Suprapubic skin (tissue), 4 donors: ENCODE measurements around the gene CTNNA3. TPM values are rescaled to one million over a fixed set of nuclear protein-coding genes. Genes with fewer than 3 reads are reported as not detected.

Source experiments
- DNase-seq, 2 donors: peaks; one replicate each; pipeline ENCODE4 v3.0.0-alpha.2; 2019; ENCODE audit warnings: low spot score in 2 of 2
- H3K27ac ChIP-seq: fragments of 200-600 bp; sonication (generic); one replicate; pipeline ENCODE4 v1.5.1; 2019
- H3K27me3 ChIP-seq: fragments of 200-600 bp; sonication (generic); one replicate; pipeline ENCODE4 v1.5.1; 2019
- H3K36me3 ChIP-seq: fragments of 200-600 bp; sonication (generic); one replicate; pipeline ENCODE4 v1.5.1; 2019
- H3K4me1 ChIP-seq: fragments of 200-600 bp; sonication (generic); one replicate; pipeline ENCODE4 v1.5.1; 2019
- H3K4me3 ChIP-seq: fragments of 200-600 bp; sonication (generic); one replicate; pipeline ENCODE4 v1.5.1; 2019; ENCODE audit warnings: mild to moderate bottlenecking
- H3K9me3 ChIP-seq: fragments of 200-600 bp; sonication (generic); one replicate; pipeline ENCODE4 v1.5.1; 2019
- CTCF ChIP-seq, 2 donors: fragments of 200-600 bp in 1 of 2; fragments of 450-650 bp in 1 of 2; sonication (generic) in 1 of 2; IDR thresholded peaks; one replicate each; pipeline ENCODE4 v1.5.1; 2016 to 2019; ENCODE audit warnings: antibody characterized with exemption in 2 of 2, mild to moderate bottlenecking in 1 of 2, moderate library complexity in 1 of 2
- EP300 ChIP-seq: sonication (generic); formaldehyde crosslinking; IDR thresholded peaks from one replicate; pipeline ENCODE4 v1.6.1; 2017; ENCODE audit warnings: antibody characterized with exemption
- POLR2A ChIP-seq, 2 donors: fragments of 450-650 bp; IDR thresholded peaks; one replicate each; pipeline ENCODE4 v1.6.1; 2017; ENCODE audit warnings: antibody characterized with exemption in 2 of 2, mild to moderate bottlenecking in 2 of 2, moderate library complexity in 2 of 2
- POLR2AphosphoS5 ChIP-seq, 3 donors: sonication (generic); formaldehyde crosslinking; IDR thresholded peaks; one replicate each; pipeline ENCODE4 v1.6.1; 2017; ENCODE audit warnings: antibody characterized with exemption in 3 of 3
- WGBS: methylation state at CpG from one replicate; pipeline ENCODE4 v1.1.5; 2018; 5-methylcytosine and 5-hydroxymethylcytosine counted together
- total RNA-seq, 4 donors: library from RNA; depleted of rRNA; stranded (reverse); fragments of >200 nt; gene quantifications; one replicate each; pipeline ENCODE4 v1.1.0, GENCODE V29; 2016

CTNNA3 gene
- total RNA-seq, 4 donors from 2014 or later, result 0.08 to 0.29 (median 0.21) TPM

GRCh38 chr10:66982053-66982420 lies 714.0 kb downstream of the CTNNA3 start:
- Histone ChIP-seq H3K4me1 (no peaks in the 10 kb centered on the region), H3K36me3 (no peaks in the 10 kb centered on the region), H3K9me3 (no peaks in the 10 kb centered on the region), H3K27me3 (no peaks in the 10 kb centered on the region), H3K4me3 (no peak overlapping the region), H3K27ac (no peak overlapping the region)
- TF ChIP-seq EP300, result no peak
- no peak for TF ChIP-seq POLR2A (IDR thresholded peaks at IDR 0.05)
- no peak for TF ChIP-seq POLR2AphosphoS5 (IDR thresholded peaks at IDR 0.05)
- TF ChIP-seq CTCF (IDR thresholded peaks at IDR 0.05), result no peak
- no peak for DNase-seq
- 71% methylated on average over 1 of the region's 1 CpG for WGBS

DNA sequence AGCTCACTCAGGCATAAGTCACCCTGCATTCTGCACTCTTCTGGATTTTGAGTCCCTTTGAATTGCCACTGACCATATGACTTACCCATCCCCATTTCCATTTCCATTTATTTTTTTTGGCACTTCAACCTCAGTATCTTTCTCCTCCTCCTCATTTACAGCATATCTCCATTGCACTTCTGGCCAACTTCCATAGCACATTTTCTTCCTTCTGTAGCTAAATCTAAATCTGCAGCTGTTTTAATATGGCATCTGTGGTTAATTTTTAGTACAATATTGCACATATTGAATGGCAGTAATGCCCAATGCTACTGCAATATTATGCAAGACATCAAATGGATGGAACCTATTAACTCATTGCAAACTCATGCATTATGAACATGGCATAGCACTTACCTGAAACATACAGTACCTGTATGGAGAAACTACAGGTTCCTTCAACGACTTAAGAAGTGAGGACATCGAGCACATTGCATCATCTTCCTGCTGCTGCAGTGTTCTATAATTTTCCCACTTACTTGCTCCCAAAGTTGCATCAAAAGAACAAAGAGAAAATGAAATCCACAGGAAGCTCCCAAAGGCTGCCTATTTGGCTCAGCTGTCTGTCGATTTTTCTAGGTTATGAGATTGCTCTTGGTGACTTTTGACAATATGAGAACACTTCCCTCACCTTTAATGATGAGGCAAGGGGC lies 714.5 kb downstream of the CTNNA3 start:
- Histone ChIP-seq H3K27ac (no peak overlapping the region), H3K4me3 (no peak overlapping the region), H3K9me3 (no peaks in the 10 kb centered on the region), H3K36me3 (no peaks in the 10 kb centered on the region), H3K27me3 (no peaks in the 10 kb centered on the region), H3K4me1 (no peaks in the 10 kb centered on the region)
- 74% methylated on average over 3 of the region's 3 CpGs for WGBS
- no peak for DNase-seq
- no peak for TF ChIP-seq POLR2AphosphoS5 (IDR thresholded peaks at IDR 0.05)
- no peak for TF ChIP-seq POLR2A (IDR thresholded peaks at IDR 0.05)
- no peak for TF ChIP-seq EP300
- no peak for TF ChIP-seq CTCF (IDR thresholded peaks at IDR 0.05)

- TF ChIP-seq POLR2A (IDR thresholded peaks at IDR 0.05) (no peak), CTCF (IDR thresholded peaks at IDR 0.05) (no peak), EP300 (no peak), POLR2AphosphoS5 (IDR thresholded peaks at IDR 0.05) (no peak)
- no peaks in the 10 kb centered on the region for H3K36me3 ChIP-seq
- no peak overlapping the region for H3K27ac ChIP-seq
- no peaks in the 10 kb centered on the region for H3K4me1 ChIP-seq
- no peaks in the 10 kb centered on the region for H3K9me3 ChIP-seq
- WGBS, result 80% methylated on average over 4 of the region's 4 CpGs
- no peak overlapping the region for H3K4me3 ChIP-seq
- H3K27me3 ChIP-seq, result no peaks in the 10 kb centered on the region
- no peak for DNase-seq
Measured at GRCh38 chr10:66980246-66980815, 715.7 kb downstream of the CTNNA3 start.

DNA sequence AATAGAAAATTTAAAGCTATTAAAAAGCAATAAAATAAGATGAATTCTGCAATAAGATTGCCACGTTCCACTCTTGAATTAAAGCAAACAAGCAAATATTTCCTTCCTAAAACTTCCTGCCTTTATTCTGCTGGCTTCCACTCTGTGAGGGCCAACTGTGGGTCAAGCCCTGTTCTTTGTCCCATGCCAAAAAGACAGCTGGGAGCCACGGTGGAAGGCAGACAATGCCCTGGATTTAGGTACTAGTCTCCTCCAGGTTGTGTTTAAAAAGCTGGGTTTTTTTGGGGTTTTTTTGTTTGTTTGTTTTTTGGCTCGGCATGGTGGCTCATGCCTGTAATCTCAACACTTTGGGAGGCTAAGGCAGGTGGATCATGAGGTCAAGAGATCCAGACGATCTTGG lies 731.0 kb downstream of the CTNNA3 start:
- H3K27ac ChIP-seq, result no peak overlapping the region

More for the DNA sequence above, 731.0 kb downstream of the CTNNA3 start:
- no peak for DNase-seq
- WGBS, result 70% methylated on average over 4 of the region's 4 CpGs
- H3K4me3 ChIP-seq, result no peak overlapping the region
- no peaks in the 10 kb centered on the region for H3K4me1 ChIP-seq
- H3K9me3 ChIP-seq, result no peaks in the 10 kb centered on the region
- no peaks in the 10 kb centered on the region for H3K36me3 ChIP-seq
- no peaks in the 10 kb centered on the region for H3K27me3 ChIP-seq
- TF ChIP-seq CTCF (IDR thresholded peaks at IDR 0.05) (no peak), EP300 (no peak), POLR2A (IDR thresholded peaks at IDR 0.05) (no peak), POLR2AphosphoS5 (IDR thresholded peaks at IDR 0.05) (no peak)
